ENCODE results near the gene PLXNA4.

Gene PLXNA4

GRCh38 chr7:132328047-132328620 lies 248.1 kb downstream of the PLXNA4 start:
- Mint-ChIP-seq H3K27ac (no peak overlapping the region), H3K36me3 (ENCODE audit: low read depth) (no peaks in the 10 kb centered on the region), H3K4me1 (ENCODE audit: low read depth) (no peaks in the 10 kb centered on the region), H3K27me3 (peaks cover 3% of the 10 kb centered on the region), H3K9me3 (no peaks in the 10 kb centered on the region), H3K4me3 (no peak overlapping the region)

- Mint-ChIP-seq H3K36me3 (ENCODE audit: low read depth) (no peaks in the 10 kb centered on the region), H3K4me3 (no peak overlapping the region), H3K9me3 (no peaks in the 10 kb centered on the region), H3K4me1 (ENCODE audit: low read depth) (no peaks in the 10 kb centered on the region), H3K27ac (no peak overlapping the region), H3K27me3 (peaks cover 3% of the 10 kb centered on the region)
These were observed 249.2 kb downstream of the PLXNA4 start for GRCh38 chr7:132326878-132327589.

- Mint-ChIP-seq H3K36me3 (ENCODE audit: low read depth) (no peaks in the 10 kb centered on the region), H3K27me3 (peaks cover 26% of the 10 kb centered on the region), H3K4me3 (no peak overlapping the region), H3K9me3 (no peaks in the 10 kb centered on the region), H3K4me1 (ENCODE audit: low read depth) (peaks cover 11% of the 10 kb centered on the region), H3K27ac (no peak overlapping the region)
These were observed 253.3 kb downstream of the PLXNA4 start for GRCh38 chr7:132322970-132323369.

GRCh38 chr7:132321387-132321786 lies 254.9 kb downstream of the PLXNA4 start:
- peaks cover 11% of the 10 kb centered on the region for H3K4me1 Mint-ChIP-seq (ENCODE audit: low read depth)
- no peaks in the 10 kb centered on the region for H3K36me3 Mint-ChIP-seq (ENCODE audit: low read depth)
- H3K27me3 Mint-ChIP-seq, result peaks cover 32% of the 10 kb centered on the region
- no peak overlapping the region for H3K4me3 Mint-ChIP-seq
- no peak overlapping the region for H3K27ac Mint-ChIP-seq
- peaks cover 6% of the 10 kb centered on the region for H3K9me3 Mint-ChIP-seq

GRCh38 chr7:132319481-132319880 lies 256.8 kb downstream of the PLXNA4 start:
- Mint-ChIP-seq H3K36me3 (ENCODE audit: low read depth) (no peaks in the 10 kb centered on the region), H3K4me1 (ENCODE audit: low read depth) (peaks cover 11% of the 10 kb centered on the region), H3K27ac (no peak overlapping the region), H3K27me3 (peaks cover 32% of the 10 kb centered on the region), H3K4me3 (no peak overlapping the region), H3K9me3 (peaks cover 6% of the 10 kb centered on the region)

GRCh38 chr7:132318352-132319318 lies 257.6 kb downstream of the PLXNA4 start:
- Mint-ChIP-seq H3K27ac (no peak overlapping the region), H3K27me3 (peaks cover 29% of the 10 kb centered on the region), H3K4me1 (ENCODE audit: low read depth) (peaks cover 11% of the 10 kb centered on the region), H3K4me3 (no peak overlapping the region), H3K36me3 (ENCODE audit: low read depth) (no peaks in the 10 kb centered on the region), H3K9me3 (peaks cover 6% of the 10 kb centered on the region)

- H3K4me3 Mint-ChIP-seq, result no peak overlapping the region
- H3K9me3 Mint-ChIP-seq, result peaks cover 6% of the 10 kb centered on the region
- H3K36me3 Mint-ChIP-seq (ENCODE audit: low read depth), result no peaks in the 10 kb centered on the region
- no peak overlapping the region for H3K27ac Mint-ChIP-seq
- peaks cover 34% of the 10 kb centered on the region for H3K27me3 Mint-ChIP-seq
- peaks cover 11% of the 10 kb centered on the region for H3K4me1 Mint-ChIP-seq (ENCODE audit: low read depth)
These were observed 258.4 kb downstream of the PLXNA4 start for GRCh38 chr7:132317701-132318351.

GRCh38 chr7:132312531-132313055 lies 263.7 kb downstream of the PLXNA4 start:
- peaks cover 23% of the 10 kb centered on the region for H3K27me3 Mint-ChIP-seq
- no peaks in the 10 kb centered on the region for H3K4me1 Mint-ChIP-seq (ENCODE audit: low read depth)
- H3K9me3 Mint-ChIP-seq, result peaks cover 6% of the 10 kb centered on the region
- H3K27ac Mint-ChIP-seq, result no peak overlapping the region
- H3K4me3 Mint-ChIP-seq, result no peak overlapping the region
- H3K36me3 Mint-ChIP-seq (ENCODE audit: low read depth), result no peaks in the 10 kb centered on the region

GRCh38 chr7:132311733-132312132 lies 264.5 kb downstream of the PLXNA4 start:
- no peak overlapping the region for H3K4me3 Mint-ChIP-seq
- H3K27ac Mint-ChIP-seq, result no peak overlapping the region
- H3K4me1 Mint-ChIP-seq (ENCODE audit: low read depth), result no peaks in the 10 kb centered on the region
- H3K9me3 Mint-ChIP-seq, result peaks cover 2% of the 10 kb centered on the region
- H3K27me3 Mint-ChIP-seq, result peaks cover 25% of the 10 kb centered on the region
- H3K36me3 Mint-ChIP-seq (ENCODE audit: low read depth), result no peaks in the 10 kb centered on the region

GRCh38 chr7:132309102-132309805 lies 267.0 kb downstream of the PLXNA4 start:
- Mint-ChIP-seq H3K9me3 (no peaks in the 10 kb centered on the region), H3K4me3 (no peak overlapping the region), H3K27ac (no peak overlapping the region), H3K36me3 (ENCODE audit: low read depth) (no peaks in the 10 kb centered on the region), H3K4me1 (ENCODE audit: low read depth) (no peaks in the 10 kb centered on the region), H3K27me3 (peaks cover 24% of the 10 kb centered on the region)

GRCh38 chr7:132307465-132307864 lies 268.8 kb downstream of the PLXNA4 start:
- H3K36me3 Mint-ChIP-seq (ENCODE audit: low read depth), result no peaks in the 10 kb centered on the region
- H3K9me3 Mint-ChIP-seq, result no peaks in the 10 kb centered on the region
- no peak overlapping the region for H3K4me3 Mint-ChIP-seq
- peaks cover 19% of the 10 kb centered on the region for H3K27me3 Mint-ChIP-seq
- H3K4me1 Mint-ChIP-seq (ENCODE audit: low read depth), result no peaks in the 10 kb centered on the region
- no peak overlapping the region for H3K27ac Mint-ChIP-seq

GRCh38 chr7:132300599-132301277 lies 275.5 kb downstream of the PLXNA4 start:
- no peak overlapping the region for H3K27ac Mint-ChIP-seq
- no peaks in the 10 kb centered on the region for H3K27me3 Mint-ChIP-seq
- H3K9me3 Mint-ChIP-seq, result no peaks in the 10 kb centered on the region
- no peaks in the 10 kb centered on the region for H3K36me3 Mint-ChIP-seq (ENCODE audit: low read depth)
- no peak overlapping the region for H3K4me3 Mint-ChIP-seq
- H3K4me1 Mint-ChIP-seq (ENCODE audit: low read depth), result no peaks in the 10 kb centered on the region

GRCh38 chr7:132298790-132299189 lies 277.5 kb downstream of the PLXNA4 start:
- Mint-ChIP-seq H3K27me3 (no peaks in the 10 kb centered on the region), H3K36me3 (ENCODE audit: low read depth) (no peaks in the 10 kb centered on the region), H3K4me1 (ENCODE audit: low read depth) (no peaks in the 10 kb centered on the region)

More at GRCh38 chr7:132298790-132299189, 277.5 kb downstream of the PLXNA4 start:
- H3K4me3 Mint-ChIP-seq, result no peak overlapping the region
- H3K9me3 Mint-ChIP-seq, result no peaks in the 10 kb centered on the region
- H3K27ac Mint-ChIP-seq, result no peak overlapping the region

All from stimulated activated naive CD8-positive, alpha-beta T cell treated with anti-CD3 and anti-CD28 coated beads, Interleukin-15, Interleukin-2, amounts not matched to agents 100 ng/mL and 50 ng/mL, for 24 hours (primary cell).